Measurements from ENCODE around the gene GIMAP5. TPM values are rescaled to one million over a fixed set of nuclear protein-coding genes. Genes with fewer than 3 reads are reported as not detected.
"Not testable (repeated sequence)": the region's sequence is repeated elsewhere in the genome, so short reads cannot be mapped to it uniquely, and the experiment has no call there.

GIMAP5 gene
- total RNA-seq, 1 donor from 2014 or later, result 3.7 TPM

GRCh38 chr7:150766334-150766709 lies 29.1 kb downstream of the GIMAP5 start:
- no peak for DNase-seq (ENCODE audit: low spot score)
- ATAC-seq, result peak; percentile 9

- ATAC-seq (peak; percentile 75), DNase-seq (ENCODE audit: low spot score) (peak; percentile 87)
Observed at GRCh38 chr7:150769768-150770167, 32.5 kb downstream of the GIMAP5 start.

- ATAC-seq; DNase-seq (ENCODE audit: low spot score): not testable (repeated sequence)
Observed at GRCh38 chr7:150774131-150774530, 36.9 kb downstream of the GIMAP5 start.

DNA sequence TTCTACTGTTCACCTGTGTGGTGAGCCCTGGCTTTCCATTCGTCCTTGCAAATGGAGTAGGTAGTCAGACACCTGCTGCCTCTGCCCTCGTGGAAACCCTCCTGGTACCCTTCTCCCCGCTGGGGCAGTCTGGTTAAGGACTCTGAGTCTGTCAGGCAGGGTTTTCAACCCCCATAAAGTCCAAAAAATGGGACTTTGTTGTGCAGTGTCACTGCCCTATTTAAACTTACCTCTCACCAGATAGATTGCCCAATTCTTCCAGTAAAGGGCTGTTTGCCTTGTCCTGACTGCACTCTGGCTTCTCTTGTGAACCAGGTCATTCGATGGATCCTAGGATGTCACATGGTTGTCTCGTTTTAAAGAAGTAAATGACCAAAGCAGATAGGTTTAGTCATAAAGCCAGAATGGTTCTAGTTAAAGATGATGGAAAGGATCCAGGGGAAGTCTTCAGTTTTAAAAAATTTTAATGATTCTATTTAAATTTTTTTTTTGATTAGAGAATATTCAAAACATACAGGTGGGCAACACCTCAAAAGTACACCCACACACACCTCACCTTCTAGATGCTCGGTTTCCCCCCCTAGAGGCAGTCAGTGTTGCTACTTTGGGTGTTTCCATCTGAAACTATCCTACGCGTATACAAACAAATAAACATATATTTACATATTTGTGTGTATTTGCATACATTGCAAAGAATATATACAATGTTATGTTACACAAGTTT lies 41.0 kb downstream of the GIMAP5 start:
- peak; percentile 77 for ATAC-seq
- DNase-seq (ENCODE audit: low spot score), result peak; percentile 78

DNA sequence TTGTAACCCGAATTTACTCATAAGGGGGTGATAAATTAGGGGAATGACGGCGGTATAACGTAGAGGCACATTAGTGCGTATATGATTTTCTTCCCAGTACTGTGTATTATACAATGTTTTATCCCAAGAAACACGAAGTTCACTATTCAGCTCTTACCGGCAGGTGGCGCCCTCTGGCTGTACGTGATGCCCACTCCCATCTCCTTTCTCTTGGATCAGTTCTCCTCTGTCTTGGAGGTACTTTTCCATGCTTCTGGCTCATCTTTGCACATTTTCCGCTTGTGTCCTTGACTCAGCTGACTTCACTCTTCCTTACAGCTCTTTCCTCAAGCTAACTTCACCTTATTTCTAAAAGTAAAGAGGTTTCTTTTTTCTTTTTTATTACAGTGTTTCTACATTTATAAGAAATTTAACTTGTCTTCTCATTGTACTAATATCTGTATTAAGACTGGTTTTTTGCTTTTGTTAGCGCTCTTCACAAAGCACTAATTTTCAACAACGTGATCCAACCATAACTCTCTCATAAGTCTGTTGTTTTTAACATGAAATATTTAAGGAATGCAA lies 41.6 kb downstream of the GIMAP5 start:
- DNase-seq (ENCODE audit: low spot score), result peak; percentile 91

GRCh38 chr7:150780292-150780691 lies 43.1 kb downstream of the GIMAP5 start:
- DNase-seq (ENCODE audit: low spot score) (no peak), ATAC-seq (peak; percentile 9)

More for the DNA sequence above, 41.6 kb downstream of the GIMAP5 start:
- peak; percentile 84 for ATAC-seq

DNA sequence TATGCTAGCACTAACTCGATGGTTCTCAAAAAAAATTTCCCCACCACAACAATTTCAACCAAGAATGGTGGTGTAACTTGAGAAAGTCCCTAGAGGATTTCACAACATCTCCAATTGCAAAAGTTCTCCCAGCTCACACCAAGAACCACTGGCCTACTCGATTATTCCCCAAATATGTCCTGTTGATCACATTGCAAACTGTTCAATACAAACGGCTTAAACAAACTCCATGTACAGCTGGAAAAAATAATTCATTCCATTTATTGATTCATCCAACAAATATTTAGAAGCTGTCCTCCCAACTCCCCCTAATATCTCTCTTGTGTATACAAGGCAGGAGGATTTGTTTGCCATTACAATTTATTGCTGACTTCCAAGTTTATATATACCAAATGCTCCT lies 43.9 kb downstream of the GIMAP5 start:
- ATAC-seq (no peak), DNase-seq (ENCODE audit: low spot score) (no peak)

- DNase-seq (ENCODE audit: low spot score) (no peak), ATAC-seq (no peak)
Observed at GRCh38 chr7:150781961-150782360, 44.7 kb downstream of the GIMAP5 start.

- ATAC-seq, result peak; percentile 60
Observed at GRCh38 chr7:150784120-150784736, 47.0 kb downstream of the GIMAP5 start.

DNA sequence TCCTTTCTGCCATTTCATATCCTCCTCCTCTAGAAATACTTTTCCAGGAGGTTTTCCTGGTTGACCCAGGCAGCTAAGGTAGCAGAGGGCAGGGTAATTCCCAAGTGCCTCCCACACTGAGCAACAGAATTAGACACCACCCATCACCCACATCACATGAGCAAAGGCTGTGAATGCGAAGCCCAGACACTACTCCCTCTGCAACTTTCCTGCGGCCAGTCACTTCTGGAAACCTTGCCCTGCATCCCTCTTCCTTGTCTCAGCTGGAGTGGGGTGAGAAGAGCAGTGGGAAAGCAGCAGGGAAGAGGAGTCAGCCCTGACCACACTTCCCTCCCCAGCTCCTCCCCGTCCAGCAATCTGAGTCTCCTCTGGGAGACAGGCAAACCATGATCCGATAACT lies 47.7 kb downstream of the GIMAP5 start:
- DNase-seq (ENCODE audit: low spot score) (peak; percentile 80), ATAC-seq (peak; percentile 79)

More at GRCh38 chr7:150784120-150784736, 47.0 kb downstream of the GIMAP5 start:
- peak; percentile 72 for DNase-seq (ENCODE audit: low spot score)

DNA sequence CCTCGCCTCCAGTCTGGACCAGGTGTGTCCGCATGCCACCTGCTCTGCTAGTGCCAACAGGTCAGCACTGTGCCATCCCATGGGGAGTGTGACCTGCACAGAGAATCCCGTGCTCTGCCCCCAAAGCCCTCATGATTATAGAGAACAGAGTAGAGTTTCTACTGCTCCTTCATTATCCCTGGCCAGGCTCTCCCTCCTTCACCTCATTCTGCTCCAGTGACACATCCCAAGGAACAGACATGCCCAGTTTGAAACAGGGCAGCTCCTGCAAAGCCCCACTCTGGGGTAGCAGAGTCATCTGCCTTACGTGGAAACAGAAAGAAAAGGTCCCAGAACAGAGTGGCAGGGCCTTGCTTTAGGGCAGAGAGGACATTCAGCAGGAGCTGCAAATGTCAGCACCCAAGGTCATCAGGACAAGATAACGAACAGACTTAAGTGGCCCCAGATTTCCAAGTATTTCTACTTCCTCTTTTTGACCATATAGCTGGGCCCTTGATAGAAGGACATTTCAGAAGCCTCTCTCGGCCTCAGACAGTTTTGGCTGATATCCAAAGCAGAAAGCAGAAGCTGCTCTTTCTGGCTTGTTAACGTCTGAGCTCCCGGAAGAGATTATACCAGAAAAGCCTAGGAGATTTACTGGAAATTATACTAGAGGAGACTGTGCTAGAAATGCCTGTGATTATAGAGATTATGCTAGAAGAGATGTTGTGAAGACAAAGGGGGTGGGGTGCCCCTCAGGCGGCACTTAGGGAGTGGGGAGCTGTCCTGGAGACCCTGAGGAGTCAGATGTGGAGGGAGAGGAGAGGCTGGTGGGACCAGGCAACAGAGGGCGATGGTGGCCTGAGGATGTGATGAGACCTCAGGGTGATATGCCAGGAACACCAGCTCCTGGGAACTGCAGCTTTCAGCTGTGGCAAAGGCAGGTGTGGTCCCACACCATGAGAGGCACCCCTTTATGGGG lies 50.4 kb downstream of the GIMAP5 start:
- DNase-seq (ENCODE audit: low spot score) (no peak), ATAC-seq (peak; percentile 3)

DNA sequence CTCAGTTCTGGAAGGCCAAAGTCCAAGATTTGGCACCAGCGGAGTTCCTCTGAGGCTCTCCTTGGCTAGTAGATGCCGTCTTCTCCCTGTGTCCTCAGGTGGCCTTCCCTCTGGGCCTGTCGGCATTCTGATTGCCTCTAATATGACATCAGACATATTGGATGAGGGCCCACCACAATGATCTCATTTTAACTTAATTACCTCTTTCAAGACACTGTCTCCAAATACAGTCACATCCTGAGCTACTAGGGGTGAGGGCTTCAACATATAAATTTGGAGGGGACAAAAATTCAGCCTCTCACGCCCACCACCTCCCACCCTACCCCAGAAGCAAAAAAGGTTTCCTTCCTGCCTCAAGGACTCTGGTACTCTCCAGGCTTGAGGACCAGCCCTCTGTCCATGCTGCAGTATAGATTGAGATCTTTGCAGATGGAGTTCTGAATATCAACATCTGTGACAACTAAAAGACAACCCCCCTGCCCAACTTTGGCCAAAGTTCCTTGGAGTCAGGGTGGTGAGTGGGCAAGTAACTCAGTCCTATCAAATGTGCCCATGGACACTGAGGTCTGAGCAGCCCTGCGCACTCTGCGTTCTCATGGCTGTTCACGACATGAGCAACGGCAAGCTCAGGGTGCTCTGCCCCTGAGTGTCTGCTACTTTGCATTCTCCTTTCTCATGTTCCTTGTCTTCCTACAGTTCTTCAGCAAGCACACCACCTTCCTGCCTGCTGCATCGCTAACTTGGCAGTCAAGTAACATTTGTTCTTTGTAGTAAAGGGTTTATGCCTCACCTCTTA lies 51.5 kb downstream of the GIMAP5 start:
- no peak for DNase-seq (ENCODE audit: low spot score)
- no peak for ATAC-seq

GRCh38 chr7:150790416-150791075 lies 53.3 kb downstream of the GIMAP5 start:
- DNase-seq (ENCODE audit: low spot score) (no peak), ATAC-seq (no peak)

GRCh38 chr7:150791304-150791703 lies 54.1 kb downstream of the GIMAP5 start:
- ATAC-seq, result no peak
- DNase-seq (ENCODE audit: low spot score), result no peak

GRCh38 chr7:150791746-150792452 lies 54.7 kb downstream of the GIMAP5 start:
- no peak for DNase-seq (ENCODE audit: low spot score)

More at GRCh38 chr7:150791746-150792452, 54.7 kb downstream of the GIMAP5 start:
- ATAC-seq, result no peak

All from left lobe of liver (tissue), 2 donors.